Motor neuron (in vitro differentiated cells): Measurements from ENCODE around the gene KRTAP1-1. TPM values are rescaled to one million over a fixed set of nuclear protein-coding genes. Genes with fewer than 3 reads are reported as not detected.
"Not testable (repeated sequence)": the region's sequence is repeated elsewhere in the genome, so short reads cannot be mapped to it uniquely, and the experiment has no call there.

Experiments used
- ATAC-seq, 8 experiments: fragments of 200-7000 bp; cut with Tn5 transposase; replicated peaks in 6 of 8; 2 replicates each; pipeline ENCODE4 v1.8.0; 2021; ENCODE audit warnings: mild to moderate bottlenecking in 8 of 8, moderate library complexity in 8 of 8
- H3K27ac ChIP-seq, 2 donors: fragments of 250-450 bp; sonication (Bioruptor Pico); 2 replicates each; pipeline ENCODE4 v1.9.0; 2021; ENCODE audit warnings: antibody characterized with exemption in 2 of 2, mild to moderate bottlenecking in 2 of 2, moderate library complexity in 1 of 2
- H3K4me1 ChIP-seq, 2 donors: fragments of 250-450 bp; sonication (Bioruptor Pico); replicated peaks in 1 of 2; 2 replicates each; pipeline ENCODE4 v1.6.1; 2021; ENCODE audit warnings: antibody characterized with exemption in 2 of 2, mild to moderate bottlenecking in 2 of 2, moderate library complexity in 1 of 2
- H3K4me3 ChIP-seq, 5 donors: fragments of 250-450 bp; sonication (Bioruptor Pico); 2 replicates each; pipeline ENCODE4 v1.9.0; 2021; ENCODE audit warnings: antibody characterized with exemption in 5 of 5, mild to moderate bottlenecking in 5 of 5, moderate library complexity in 4 of 5
- WGBS, 10 experiments: fragments of 450-650 bp; shearing (Covaris generic); methylation state at CpG; one replicate each; pipeline ENCODE4 v1.0.0; 2022; 5-methylcytosine and 5-hydroxymethylcytosine counted together
- in situ Hi-C, 9 experiments: fragments of 400-800 bp; cut with MboI; loops; one replicate each; pipeline ENCODE4 v1.15.0; 2021; ENCODE audit warnings: low sequenced_read_pairs in 9 of 9, low pct_unique_long_range_greater_than_20kb in 2 of 9; ENCODE audit not compliant: unreplicated experiment in 9 of 9
- total RNA-seq, 8 experiments: library from RNA; unstranded; fragments of 300-600 nt; gene quantifications; 2 replicates each; pipeline versions ENCODE4 v1.2.3 to v1.2.4, GENCODE V29; 2022

Gene KRTAP1-1
- total RNA-seq, 8 experiments from 2014 or later = not detected

DNA sequence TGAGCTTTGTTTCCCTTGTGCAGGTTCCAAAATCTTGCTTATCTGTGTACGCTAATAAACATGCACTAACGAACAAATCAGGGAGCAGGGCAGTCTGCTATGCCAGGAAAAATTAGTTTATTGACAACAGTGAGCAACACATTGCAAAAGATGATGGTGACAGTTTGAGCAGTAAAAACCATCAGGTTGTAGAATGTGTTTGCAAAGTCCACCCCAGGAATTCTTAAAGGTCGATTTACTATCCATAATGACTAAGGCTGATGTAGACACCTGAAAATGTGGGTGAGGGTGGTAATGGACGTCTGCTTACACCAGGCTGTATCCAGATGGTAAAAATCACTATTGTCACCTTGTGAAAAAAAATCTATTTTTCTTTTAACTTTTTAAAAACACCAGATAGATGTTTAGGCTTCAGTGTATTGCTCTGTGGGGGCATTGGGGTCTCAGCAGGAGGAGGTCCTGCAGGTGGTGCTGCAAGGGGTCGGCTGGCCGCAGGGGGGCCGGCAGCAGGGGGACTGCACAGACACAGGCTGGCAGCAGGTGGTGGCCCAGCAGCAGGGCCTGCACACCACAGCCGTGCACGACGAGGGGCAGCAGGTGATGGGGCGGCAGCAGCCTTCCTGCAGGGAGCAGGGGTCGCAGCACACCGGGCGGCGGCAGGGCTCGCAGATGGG, 23.9 kb upstream of the KRTAP1-1 start:
- H3K27ac ChIP-seq, H3K4me1 ChIP-seq, H3K4me3 ChIP-seq, in situ Hi-C loops, ATAC-seq: not testable (repeated sequence)
- 46 to 95% (median 78%) methylated on average over 1 to 4 of the region's 16 CpGs; no CpG with 5 or more reads in 1 of the 10 experiments for WGBS, 10 experiments

DNA sequence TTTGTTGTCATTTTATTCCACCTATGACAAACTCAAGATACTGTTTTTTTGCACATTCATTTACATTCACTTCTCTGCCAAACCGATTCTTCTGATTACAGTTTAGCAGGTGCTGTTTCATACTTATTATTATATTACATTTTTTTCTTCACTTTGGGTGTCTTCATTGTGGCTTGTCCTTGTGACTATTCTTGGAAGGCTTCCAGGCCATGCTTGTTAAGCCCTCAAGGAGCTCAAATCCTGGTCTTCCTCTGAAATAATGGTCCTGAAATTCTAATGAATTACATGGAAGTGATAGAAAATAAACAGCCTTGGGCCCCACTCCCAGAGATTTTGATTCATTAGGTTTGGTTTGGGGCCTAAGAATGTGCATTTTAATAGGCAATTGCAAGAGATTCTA, 23.1 kb upstream of the KRTAP1-1 start:
- no peak overlapping the region for H3K4me3 ChIP-seq
- no peak for ATAC-seq
- 56 to 100% (median 87%) methylated on average over 1 of the region's 1 CpG; no CpG with 5 or more reads in 1 of the 10 experiments for WGBS, 10 experiments
- in situ Hi-C loops = no loop called here
- no peak overlapping the region for H3K27ac ChIP-seq
- no peaks in the 10 kb centered on the region for H3K4me1 ChIP-seq

DNA sequence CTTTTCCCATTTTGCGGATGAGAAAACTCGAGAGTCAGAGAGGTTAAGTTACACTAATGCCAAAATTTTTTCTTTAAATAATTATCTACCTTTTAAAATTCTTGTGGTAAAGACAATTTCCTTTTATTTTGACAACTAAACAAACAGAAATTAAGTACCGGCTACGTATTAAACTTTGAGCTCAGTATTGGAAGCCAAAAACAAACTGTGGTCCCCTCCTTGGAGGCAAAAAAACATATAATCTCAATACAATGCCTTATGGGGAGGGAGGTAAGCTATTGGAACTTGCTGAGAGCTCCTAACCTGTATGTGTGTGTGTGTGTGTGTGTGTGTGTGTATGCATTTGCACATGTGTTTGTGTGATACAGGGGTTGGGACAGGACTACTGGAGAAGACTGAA, 22.2 kb upstream of the KRTAP1-1 start:
- in situ Hi-C loops = no loop called here
- WGBS, 10 experiments = 75 to 98% (median 89%) methylated on average over 2 to 4 of the region's 4 CpGs; no CpG with 5 or more reads in 2 of the 10 experiments
- Histone ChIP-seq H3K4me3 (no peak overlapping the region), H3K27ac (no peak overlapping the region), H3K4me1 (no peaks in the 10 kb centered on the region)
- ATAC-seq = no peak

- peak in 1 of 8 experiments; percentile 81 for ATAC-seq
- Histone ChIP-seq H3K27ac (no peak overlapping the region), H3K4me1 (no peaks in the 10 kb centered on the region), H3K4me3 (no peak overlapping the region)
- in situ Hi-C loops = no loop called here
- 0 to 100% (median 76%) methylated on average over 1 of the region's 1 CpG; no CpG with 5 or more reads in 2 of the 10 experiments for WGBS, 10 experiments
Observed at GRCh38 chr17:41061964-41062363, 20.7 kb upstream of the KRTAP1-1 start.

- Histone ChIP-seq H3K27ac (no peak within 1 kb of the TSS), H3K4me3 (no peak within 1 kb of the TSS), H3K4me1 (no peaks in the 10 kb centered on the region)
- in situ Hi-C loops = no loop called here
- ATAC-seq = no peak
- WGBS, 10 experiments = 12 to 100% (median 75%) methylated on average over 1 to 6 of the region's 6 CpGs; no CpG with 5 or more reads in 3 of the 10 experiments
Observed at GRCh38 chr17:41060052-41060604, 18.9 kb upstream of the KRTAP1-1 start, which contains the start of gene KRTAP2-3. TSS of gene KRTAP2-3 (minus strand) at chr17:41060114. CDS start at chr17:41060050, 64 bp downstream.

DNA sequence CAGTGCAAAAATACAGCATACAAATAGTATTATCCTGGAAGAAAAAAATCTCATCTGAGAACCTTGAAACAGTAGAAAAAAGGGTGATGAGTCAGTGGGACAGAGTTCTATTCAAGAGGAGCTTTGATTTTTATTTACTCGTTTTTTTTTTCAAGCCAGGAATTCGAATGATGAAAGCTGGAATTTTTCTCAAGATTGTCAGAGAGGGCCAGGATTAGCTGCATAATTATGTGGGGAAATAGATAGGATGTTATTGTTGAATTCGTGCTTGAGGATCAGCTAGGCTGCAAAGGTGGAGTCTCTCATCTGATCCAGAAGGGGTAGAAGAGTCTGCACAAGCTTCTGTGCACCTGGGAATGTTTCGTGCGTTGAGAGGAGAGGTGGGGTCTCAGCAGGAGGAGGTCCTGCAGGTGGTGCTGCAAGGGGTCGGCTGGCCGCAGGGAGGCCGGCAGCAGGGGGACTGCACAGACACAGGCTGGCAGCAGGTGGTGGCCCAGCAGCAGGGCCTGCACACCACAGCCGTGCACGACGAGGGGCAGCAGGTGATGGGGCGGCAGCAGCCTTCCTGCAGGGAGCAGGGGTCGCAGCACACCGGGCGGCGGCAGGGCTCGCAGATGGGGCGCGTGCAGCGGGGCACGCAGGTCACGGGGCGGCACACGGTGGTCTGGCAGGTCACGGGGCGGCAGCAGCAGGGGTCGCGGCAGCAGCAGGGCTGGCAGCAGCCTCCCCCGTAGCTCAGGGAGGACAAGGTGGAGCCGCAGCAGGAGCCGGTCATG, 18.2 kb upstream of the KRTAP1-1 start:
- peak in 1 of 8 experiments; percentile 32 for ATAC-seq
- H3K27ac ChIP-seq, H3K4me3 ChIP-seq, in situ Hi-C loops, H3K4me1 ChIP-seq: not testable (repeated sequence)
- WGBS, 10 experiments = 0 to 65% (median 24%) methylated on average over 1 to 3 of the region's 31 CpGs; no CpG with 5 or more reads in 2 of the 10 experiments

- no peaks in the 10 kb centered on the region for H3K4me1 ChIP-seq
- ATAC-seq = no peak
- H3K4me3 ChIP-seq = no peak overlapping the region
- WGBS, 10 experiments = 13 to 97% (median 87%) methylated on average over 3 to 5 of the region's 5 CpGs; no CpG with 5 or more reads in 1 of the 10 experiments
- H3K27ac ChIP-seq = no peak overlapping the region
- in situ Hi-C loops = no loop called here
Observed at GRCh38 chr17:41058741-41059140, 17.5 kb upstream of the KRTAP1-1 start.

GRCh38 chr17:41057547-41057946, 16.3 kb upstream of the KRTAP1-1 start:
- ATAC-seq = no peak
- no peak overlapping the region for H3K4me3 ChIP-seq
- 80 to 100% (median 86%) methylated on average over 1 of the region's 1 CpG; no CpG with 5 or more reads in 3 of the 10 experiments for WGBS, 10 experiments
- H3K27ac ChIP-seq = no peak overlapping the region
- in situ Hi-C loops = no loop called here
- H3K4me1 ChIP-seq = no peaks in the 10 kb centered on the region

DNA sequence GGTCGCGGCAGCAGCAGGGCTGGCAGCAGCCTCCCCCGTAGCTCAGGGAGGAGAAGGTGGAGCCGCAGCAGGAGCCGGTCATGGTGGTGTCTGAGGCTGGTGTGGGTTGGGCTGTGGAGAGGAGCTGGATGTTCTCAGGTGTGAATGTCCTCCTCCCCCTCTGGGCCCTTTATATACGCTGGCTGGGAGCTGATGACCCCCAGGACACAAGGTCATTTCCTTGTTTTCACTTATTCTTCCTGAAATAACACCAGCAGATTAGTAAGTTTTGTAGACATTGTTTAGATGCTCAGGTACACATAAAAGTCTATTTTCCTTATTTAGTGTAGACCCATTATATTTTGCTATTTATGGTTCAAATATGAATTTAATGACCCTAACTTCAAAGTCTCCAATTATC, 13.9 kb upstream of the KRTAP1-1 start, which contains the start of gene KRTAP2-2:
TSS of gene KRTAP2-2 (minus strand) at position 101 of the 400 bp plus-strand sequence. CDS start at position 82, 19 bp downstream.
- H3K4me3 ChIP-seq, H3K27ac ChIP-seq, ATAC-seq, H3K4me1 ChIP-seq, in situ Hi-C loops: not testable (repeated sequence)
- no CpG with 5 or more reads among the region's 6 CpGs for WGBS, 10 experiments

DNA sequence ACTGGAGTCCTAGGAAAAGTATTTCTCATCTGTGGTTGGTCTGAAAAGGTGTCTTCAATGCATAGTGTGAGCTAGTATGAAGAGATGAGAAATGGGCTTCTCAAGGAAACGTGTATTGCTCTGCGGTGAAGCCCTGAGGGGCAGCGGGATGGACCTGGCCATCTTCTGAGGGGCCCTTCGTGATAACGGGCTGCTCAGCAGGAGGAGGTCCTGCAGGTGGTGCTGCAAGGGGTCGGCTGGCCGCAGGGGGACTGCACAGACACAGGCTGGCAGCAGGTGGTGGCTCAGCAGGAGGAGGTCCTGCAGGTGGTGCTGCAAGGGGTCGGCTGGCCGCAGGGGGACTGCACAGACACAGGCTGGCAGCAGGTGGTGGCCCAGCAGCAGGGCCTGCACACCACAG, 13.3 kb upstream of the KRTAP1-1 start:
- not testable (repeated sequence) for ATAC-seq

GRCh38 chr17:41054025-41054424, 12.8 kb upstream of the KRTAP1-1 start:
- Histone ChIP-seq H3K4me3 (no peak overlapping the region), H3K4me1 (no peaks in the 10 kb centered on the region), H3K27ac (no peak overlapping the region)
- WGBS, 10 experiments = 75 to 94% (median 90%) methylated on average over 2 to 4 of the region's 4 CpGs; no CpG with 5 or more reads in 3 of the 10 experiments
- ATAC-seq = no peak
- in situ Hi-C loops = no loop called here

More for the DNA sequence above, 13.3 kb upstream of the KRTAP1-1 start:
- H3K27ac ChIP-seq, H3K4me1 ChIP-seq, H3K4me3 ChIP-seq, in situ Hi-C loops: not testable (repeated sequence)
- 20 to 93% (median 77%) methylated on average over 1 to 5 of the region's 9 CpGs; no CpG with 5 or more reads in 6 of the 10 experiments for WGBS, 10 experiments

GRCh38 chr17:41052566-41052965, 11.3 kb upstream of the KRTAP1-1 start:
- H3K4me1 ChIP-seq = no peaks in the 10 kb centered on the region
- in situ Hi-C loops = no loop called here
- no peak overlapping the region for H3K4me3 ChIP-seq
- no peak overlapping the region for H3K27ac ChIP-seq
- peak in 1 of 8 experiments; percentile 19 for ATAC-seq

DNA sequence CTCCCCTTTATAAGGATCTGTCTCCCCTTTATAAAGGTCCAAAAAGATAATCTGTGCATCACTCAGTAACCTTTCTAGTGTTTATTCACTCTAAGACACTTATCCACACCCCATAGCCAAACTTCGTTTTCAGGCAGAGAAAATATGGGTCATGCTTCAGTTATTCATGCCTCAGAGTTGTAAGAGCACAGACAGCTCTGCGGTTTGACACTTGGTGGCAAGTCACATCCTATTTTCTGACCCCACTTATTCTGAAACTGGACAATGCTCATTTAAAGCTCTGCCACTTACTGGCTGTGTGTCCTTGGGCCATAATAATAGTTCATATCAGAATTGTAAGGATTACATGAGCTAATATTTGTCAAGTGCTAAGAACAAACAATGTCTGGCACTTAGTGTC, 7.9 kb upstream of the KRTAP1-1 start:
- in situ Hi-C loops = no loop called here
- no peaks in the 10 kb centered on the region for H3K4me1 ChIP-seq
- H3K4me3 ChIP-seq = no peak overlapping the region
- H3K27ac ChIP-seq = no peak overlapping the region
- no peak for ATAC-seq
- 0 to 100% (median 64%) methylated on average over 1 to 2 of the region's 2 CpGs; no CpG with 5 or more reads in 4 of the 10 experiments for WGBS, 10 experiments
